Cardiac fibroblast (primary cell): ENCODE results near the gene SARNP.

Experiments
- DNase-seq, 2 donors: peaks; one replicate each; pipeline versions ENCODE4 v3.0.0 to v3.0.0-alpha.2; 2010; ENCODE audit warnings: low read depth in 2 of 2
- H3K4me3 ChIP-seq, 2 donors: replicated peaks in 1 of 2; 1 replicate in 1 of 2; 2 replicates in 1 of 2; pipeline ENCODE4 v1.5.1; 2011; ENCODE audit warnings: low read depth in 2 of 2, low read length in 2 of 2, mild to moderate bottlenecking in 2 of 2, moderate library complexity in 1 of 2
- TF ChIP-seq, protein P1 (sequence below): IDR thresholded peaks from one replicate; pipeline ENCODE4 v1.5.1; 2011; ENCODE audit warnings: low read depth, mild to moderate bottlenecking, low read length, inconsistent platforms

SARNP gene

DNA sequence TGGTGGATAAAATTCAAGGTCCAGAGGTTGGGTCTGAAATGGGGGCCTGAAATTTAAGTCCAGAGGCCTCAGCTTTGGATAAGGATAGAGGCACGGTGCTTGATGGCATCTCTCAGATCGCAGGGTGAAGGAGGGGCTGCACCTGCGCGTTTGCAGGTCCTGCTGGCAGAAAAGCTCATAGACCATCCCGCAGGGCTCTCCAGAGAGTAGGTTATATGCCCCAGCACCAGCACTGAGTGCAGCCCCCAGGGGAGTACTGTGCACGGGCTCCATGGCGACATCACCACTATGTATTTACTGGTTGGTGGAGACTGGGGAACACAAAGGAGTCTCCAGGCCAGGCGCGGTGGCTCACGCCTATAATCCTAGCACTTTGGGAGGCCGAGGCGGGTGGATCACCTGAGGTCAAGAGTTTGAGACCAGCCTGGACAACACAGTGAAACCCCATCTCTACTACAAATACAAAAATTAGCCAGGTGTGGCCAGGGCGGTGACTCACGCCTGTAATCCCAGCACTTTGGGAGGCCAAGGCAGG lies 84.4 kb downstream of the SARNP start:
- no peak for DNase-seq
- TF ChIP-seq, protein P1, sequence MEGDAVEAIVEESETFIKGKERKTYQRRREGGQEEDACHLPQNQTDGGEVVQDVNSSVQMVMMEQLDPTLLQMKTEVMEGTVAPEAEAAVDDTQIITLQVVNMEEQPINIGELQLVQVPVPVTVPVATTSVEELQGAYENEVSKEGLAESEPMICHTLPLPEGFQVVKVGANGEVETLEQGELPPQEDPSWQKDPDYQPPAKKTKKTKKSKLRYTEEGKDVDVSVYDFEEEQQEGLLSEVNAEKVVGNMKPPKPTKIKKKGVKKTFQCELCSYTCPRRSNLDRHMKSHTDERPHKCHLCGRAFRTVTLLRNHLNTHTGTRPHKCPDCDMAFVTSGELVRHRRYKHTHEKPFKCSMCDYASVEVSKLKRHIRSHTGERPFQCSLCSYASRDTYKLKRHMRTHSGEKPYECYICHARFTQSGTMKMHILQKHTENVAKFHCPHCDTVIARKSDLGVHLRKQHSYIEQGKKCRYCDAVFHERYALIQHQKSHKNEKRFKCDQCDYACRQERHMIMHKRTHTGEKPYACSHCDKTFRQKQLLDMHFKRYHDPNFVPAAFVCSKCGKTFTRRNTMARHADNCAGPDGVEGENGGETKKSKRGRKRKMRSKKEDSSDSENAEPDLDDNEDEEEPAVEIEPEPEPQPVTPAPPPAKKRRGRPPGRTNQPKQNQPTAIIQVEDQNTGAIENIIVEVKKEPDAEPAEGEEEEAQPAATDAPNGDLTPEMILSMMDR = no peak
- H3K4me3 ChIP-seq = no peak overlapping the region

DNA sequence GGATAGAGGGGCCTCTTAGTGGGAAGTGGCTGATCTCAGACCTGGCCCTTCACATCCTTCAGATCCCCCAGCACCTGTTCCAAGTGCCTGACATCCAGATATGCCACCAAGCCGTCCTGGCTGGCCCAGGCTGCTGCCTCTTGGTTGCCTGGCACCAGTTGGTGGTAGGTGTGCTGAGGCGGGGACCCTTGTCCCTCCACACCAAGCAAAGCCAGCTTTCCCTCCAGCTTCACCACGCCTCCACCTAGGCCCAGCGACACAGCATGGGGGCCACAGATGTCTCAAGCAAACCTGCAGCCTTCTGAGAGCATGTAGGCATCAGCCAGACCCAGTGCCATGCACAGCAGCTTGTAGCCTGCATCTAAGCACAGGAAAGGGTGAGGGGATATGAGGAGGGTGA lies 85.2 kb downstream of the SARNP start:
- TF ChIP-seq, protein P1 = no peak
- no peak overlapping the region for H3K4me3 ChIP-seq

DNA sequence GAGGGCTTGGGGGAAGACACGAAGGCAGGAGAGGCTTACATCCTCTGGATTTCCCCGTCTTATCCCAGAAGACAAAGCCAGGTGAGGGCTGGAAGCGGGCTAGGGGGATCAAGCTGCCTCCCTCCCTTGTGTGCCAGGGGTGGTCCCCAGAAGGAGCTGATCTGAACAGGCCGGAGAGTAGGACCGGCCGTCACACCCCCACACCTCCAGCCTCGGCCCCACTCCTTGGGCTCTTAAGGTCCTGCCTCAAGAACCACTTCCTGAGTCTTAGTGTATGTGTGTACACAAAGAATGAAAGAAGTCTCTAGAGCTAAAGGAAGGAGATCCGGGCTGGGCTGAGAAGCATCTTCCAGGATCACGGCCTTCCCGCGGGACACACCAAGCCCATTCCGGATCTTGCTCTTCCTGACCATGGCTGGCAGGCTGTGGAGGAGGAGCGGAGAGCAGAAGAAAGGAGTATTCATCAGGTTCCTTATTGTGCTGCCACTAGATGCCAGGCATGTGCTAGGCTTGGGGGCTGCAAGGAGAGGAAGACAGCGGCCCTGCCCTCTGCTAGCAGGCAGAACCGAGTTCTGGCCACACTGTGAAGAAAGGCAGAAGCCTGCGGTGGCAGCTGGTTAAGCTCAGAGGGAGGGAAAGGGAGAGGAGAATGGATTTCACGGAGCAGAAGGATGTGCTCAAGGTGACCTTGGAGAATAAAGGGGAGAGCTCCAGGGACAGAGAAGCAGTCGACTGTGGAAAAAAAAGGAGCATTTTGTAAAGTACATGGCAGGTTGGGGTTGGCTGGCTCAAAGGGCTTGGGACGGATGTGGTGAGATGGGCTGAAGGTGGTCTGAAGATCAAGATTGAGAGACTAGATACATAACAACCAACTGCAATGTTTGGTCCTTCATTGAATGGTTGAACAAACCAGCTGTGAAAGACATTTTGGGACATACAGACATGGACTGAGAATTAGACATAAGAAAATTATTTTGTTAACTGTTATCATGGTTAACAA lies 87.4 kb downstream of the SARNP start:
- TF ChIP-seq, protein P1 = no peak
- peak overlapping the region; percentile 66 to 94 for H3K4me3 ChIP-seq
- DNase-seq = peak; percentile 71 to 73

More for the DNA sequence above, 85.2 kb downstream of the SARNP start:
- DNase-seq = no peak

DNA sequence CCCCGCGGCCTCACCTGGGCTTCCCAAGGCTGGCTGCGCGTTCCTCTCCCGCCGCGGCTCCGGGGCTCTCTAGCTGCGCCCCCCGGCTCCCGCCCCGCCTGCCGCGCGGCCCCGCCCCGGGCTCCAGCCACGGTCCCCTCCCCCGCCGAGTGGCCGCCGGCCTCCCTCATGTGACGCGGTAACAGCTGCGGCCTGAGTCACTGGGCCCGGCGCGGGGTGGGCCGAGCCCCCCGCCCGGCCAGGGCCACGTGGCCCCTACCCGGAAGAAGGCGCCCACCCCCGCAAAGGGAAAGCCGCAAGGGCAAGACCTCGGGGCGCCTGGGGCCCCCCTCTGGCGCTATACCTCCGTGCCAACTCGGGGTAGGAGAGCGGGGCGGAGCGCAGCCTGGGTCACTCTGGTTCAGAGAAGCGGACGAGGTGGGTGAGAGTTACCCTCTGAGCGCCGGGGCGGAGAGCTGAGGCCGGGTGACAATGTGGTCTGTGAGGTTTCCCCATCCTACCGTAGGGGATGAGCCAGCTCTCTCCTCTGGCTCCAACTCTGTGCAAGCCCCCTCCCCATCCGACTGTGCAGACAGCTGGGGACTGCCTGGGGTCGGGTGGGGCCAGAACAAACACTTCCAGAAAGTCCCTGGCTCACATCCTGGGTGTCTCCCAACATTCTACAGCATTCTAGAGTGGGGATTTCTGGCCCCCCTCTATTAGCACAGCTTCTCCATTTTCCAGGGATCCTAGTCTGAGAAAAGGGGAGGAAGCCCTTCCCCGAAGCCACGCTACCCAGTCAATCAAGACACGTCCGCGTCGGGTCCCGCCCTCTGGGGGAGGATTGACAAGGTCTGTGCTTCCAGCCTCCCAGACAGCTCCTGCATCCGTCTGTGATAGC lies 88.3 kb downstream of the SARNP start, which contains the start of gene CD63:
Gene CD63 (minus strand): TSS at position 71 of the 880 bp plus-strand sequence. CDS start 668 bp downstream, outside the sequence.
- peak within 1 kb of the TSS; percentile 83 to 94 for H3K4me3 ChIP-seq
- TF ChIP-seq, protein P1 = no peak

DNA sequence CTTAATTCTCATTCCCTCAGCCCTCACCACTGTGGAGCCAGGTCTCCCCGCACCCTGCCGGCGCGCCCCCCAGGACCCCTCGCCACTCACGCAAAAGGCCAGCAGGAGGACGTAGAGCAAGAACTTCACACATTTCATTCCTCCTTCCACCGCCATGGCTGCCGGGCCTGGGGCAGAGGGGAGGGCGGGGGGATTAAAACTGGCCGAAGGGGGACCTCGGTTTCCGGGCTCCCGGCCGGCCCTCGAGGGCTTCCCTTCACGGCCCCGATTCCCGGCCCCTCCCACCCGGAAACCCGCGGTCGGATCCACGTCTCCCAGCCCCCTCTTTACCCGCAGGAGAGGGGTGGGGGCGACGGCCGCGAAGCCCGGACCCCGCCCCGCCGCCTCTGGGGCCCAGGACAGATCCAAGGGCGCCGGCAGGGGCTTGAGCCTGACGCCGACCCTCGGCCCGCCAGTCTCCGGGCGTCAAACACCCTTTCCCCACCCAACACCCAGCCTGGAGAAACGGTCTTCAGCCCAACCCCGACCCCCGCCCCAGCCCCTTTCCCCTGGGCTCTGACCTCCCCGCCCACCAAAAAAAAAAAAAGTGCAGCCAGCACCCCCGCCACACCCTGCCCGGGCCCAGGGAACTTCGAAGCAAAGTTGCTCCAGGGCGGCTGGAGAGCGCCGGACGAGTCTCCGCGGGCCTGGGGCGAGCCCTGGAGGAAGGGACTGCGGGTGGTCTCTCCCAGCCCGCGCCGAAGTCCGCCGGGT lies 89.2 kb downstream of the SARNP start:
- peak overlapping the region; percentile 83 to 94 for H3K4me3 ChIP-seq
- TF ChIP-seq, protein P1 = no peak
- peak; percentile 56 to 80 for DNase-seq

More for the DNA sequence above, 88.3 kb downstream of the SARNP start, which contains the start of gene CD63:
- DNase-seq = peak; percentile 94 to 96
